Hematopoietic multipotent progenitor cell treated with erythropoietin and hydrocortisone succinate and interleukin-3 and kit ligand, for 17 days (in vitro differentiated cells): ENCODE measurements around the gene SVIP.

Source experiments
- DNase-seq: peaks from one replicate; pipeline ENCODE4 v3.0.0-alpha.2; 2015; ENCODE audit warnings: low spot score

SVIP gene

DNA sequence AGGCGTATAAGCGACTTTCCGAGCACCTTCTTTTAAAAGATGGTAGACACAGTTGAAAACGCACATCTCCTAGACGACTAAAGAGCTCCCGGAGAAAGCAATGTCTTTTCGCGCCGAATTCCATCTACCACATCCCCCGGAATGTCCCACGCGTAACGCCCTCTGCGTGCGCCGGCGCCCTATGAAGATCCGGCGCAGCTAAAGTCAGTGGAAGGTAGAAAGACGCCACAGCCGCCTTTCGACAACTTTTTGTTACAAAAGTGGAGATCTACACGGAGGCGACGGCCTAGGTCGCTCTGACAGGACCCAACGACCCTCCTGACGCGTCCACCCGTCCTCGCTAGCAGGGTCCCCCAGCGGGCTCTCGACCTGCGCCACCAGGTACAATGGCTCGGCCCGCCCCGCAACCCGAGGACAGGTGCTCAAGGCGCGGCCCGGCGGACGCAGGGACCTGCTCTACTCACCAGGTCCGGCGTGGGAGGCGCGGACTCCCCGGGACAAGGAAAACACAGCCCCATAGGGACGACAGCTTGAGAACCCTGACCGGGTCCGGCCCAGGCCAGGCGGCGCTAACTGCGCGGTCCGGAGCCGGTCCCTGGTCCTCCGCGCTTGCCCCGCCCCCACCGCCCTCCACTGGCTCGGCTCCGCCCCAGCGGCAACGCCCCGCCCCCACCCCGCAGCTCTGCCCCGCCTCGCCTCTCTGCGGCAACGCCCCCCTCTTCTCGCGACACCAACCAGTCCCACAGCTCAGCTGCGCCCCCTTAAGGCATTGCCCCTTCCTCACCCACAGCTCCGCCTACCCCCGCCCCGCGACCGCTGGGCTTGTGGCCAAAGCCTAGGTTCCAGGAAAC lies at the start of gene SVIP:
Gene SVIP, minus strand, starts transcription at position 571 of the 851 bp plus-strand sequence. Its CDS starts 53 bp downstream, at position 518.
- DNase-seq = peak; percentile 96

DNA sequence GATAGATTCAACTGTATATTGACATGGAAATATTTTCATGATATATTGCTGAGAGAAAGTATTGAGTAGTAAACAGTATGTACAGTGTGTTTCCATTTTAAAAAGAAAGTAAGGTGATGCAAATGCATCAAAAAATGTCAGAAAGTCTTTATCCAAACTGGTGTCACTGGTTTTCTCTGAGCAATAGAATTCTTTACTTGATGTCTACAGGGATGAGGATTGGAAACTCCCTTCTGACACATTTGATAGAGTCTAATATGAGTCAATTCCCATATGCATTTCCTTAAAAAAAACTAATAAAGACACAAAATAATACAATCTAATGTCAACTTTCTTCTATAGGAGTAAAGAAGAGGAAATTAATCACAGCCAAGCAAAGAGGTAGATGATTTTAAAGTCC lies 49.0 kb upstream of the SVIP start:
- no peak for DNase-seq

DNA sequence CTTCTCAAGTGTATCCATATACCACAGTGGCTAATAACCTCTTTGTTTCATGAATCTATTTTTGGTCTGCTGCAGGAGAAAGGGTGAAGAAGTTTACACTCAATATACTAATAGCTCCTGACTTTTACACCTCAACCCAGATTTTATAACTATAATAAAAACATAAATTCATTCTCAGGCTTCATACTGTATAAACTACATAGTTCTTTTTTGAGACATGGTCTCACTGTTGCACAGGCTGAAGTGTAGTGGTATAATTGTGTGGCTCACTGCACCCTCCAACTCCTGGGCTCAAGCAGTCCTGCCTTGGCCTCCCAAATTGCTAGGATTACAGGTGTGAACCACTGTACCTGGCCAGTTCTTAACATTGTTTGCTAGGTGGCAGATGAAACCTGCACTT lies 48.4 kb upstream of the SVIP start:
- no peak for DNase-seq

DNA sequence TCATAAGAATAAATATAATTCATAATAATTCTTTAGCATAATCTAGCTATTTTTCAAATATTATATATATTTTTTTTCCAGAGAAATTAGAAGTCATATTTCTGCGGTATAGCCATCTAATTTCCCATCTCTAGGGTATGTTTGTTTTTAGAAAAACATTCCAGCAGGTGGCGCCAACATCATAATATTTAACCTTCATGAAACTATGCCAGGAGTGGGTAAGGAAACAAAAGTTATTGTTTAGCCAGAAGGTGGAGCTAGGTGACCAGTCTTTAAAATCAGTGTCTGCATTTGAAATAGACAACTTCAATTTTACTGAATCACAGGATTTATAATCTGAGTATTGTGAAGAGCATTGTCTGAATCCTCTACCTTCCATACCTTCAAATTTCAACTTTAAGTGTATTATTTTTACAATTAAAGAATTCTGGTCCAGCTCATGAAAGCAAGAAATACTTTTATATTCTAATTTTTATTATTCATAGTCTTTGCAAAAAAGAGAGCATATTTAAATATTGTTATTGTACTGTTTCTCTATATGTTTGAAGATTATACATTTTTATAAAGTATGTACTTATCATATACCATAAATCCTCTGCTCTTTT lies 46.4 kb upstream of the SVIP start:
- peak; percentile 61 for DNase-seq

GRCh38 chr11:22869325-22869724 lies 39.7 kb upstream of the SVIP start:
- DNase-seq = no peak

DNA sequence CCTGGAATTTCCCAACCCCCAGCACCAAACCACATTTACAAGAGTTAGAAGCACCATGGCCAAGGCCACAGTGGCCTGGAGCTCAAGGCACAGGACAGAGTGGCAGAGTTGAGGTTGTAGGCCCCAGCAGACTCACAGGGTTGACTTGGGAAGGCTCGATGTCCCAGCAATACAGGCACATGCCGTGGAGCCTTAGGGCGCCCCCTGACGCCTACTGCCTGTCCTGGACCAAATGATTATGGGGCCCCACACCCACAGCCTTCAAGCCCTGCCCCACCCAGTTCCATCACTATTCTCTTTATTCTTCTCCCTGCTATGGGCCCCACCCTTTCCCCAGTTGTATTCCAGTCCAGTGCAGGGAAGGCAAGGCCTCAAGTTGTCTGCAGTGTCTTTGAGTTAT lies 30.6 kb upstream of the SVIP start, which contains the start of gene CCDC179:
Gene CCDC179, minus strand, starts transcription at position 234 of the 400 bp plus-strand sequence. Its CDS starts 53 bp downstream, at position 181.
- no peak for DNase-seq

DNA sequence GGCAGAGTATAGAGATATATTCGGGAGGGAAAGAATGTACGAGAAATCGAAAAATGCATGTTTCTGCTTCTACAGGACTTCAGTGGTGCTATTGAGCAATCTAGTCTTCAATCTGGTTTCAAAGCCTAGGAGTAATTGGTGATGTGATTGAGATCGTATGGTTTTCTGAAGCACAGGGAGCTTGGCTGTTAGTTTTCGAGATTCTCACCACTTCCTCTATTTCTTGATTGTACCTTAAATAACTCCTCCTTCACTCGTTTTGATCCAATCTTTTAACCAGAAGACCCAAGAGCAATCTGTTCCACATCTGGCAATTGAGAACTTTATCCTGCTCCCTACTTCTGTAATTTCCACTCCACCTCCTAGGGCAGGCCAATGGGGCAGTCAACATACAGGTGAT lies 30.2 kb upstream of the SVIP start:
- no peak for DNase-seq

- DNase-seq = no peak
Measured at GRCh38 chr11:22851477-22851876, 21.9 kb upstream of the SVIP start.

DNA sequence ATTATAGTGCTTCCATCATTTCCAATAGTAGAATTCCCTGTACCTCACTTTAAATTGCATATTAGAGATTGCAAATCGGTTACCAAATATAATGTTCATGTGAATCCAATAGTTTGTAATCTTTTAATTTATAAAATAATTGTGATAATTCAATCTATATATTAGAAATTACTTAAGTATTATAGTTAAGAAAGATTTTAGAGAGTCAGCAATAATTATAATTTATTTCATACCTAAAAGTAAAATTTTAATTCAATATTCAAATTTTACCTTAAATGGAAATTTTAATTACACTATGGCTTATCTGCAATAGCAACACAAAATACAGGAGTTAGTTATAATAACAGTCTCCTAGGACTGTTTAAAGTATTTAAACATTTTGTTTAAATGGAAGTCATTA lies 17.1 kb upstream of the SVIP start:
- DNase-seq = no peak

- DNase-seq = no peak
Measured at GRCh38 chr11:22832315-22833015, 2.9 kb upstream of the SVIP start.

GRCh38 chr11:22830082-22830414 lies 447 bp upstream of the SVIP start:
- no peak for DNase-seq

- DNase-seq = peak; percentile 35
Measured at GRCh38 chr11:22828373-22828772, 1.2 kb downstream of the SVIP start.

GRCh38 chr11:22822203-22822602 lies 7.4 kb downstream of the SVIP start:
- no peak for DNase-seq

DNA sequence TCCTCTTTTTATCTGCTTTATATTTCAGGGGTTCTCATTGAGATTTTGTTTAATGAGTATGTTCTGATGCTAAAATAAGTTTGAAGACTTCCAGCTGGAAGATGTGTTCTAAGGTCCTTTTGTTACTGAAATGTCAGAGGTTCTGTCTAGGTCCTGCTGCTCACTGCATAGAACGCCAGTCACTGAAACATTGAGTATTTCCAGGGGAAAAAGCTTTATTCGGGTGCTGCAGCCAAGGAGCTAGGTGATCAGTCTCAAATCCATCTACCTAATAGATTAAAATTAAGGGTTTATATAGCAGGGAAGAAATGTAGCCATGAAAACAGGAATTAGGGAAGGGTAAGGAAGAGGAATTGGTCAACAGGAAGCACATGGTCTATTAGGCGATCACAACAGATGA lies 19.7 kb downstream of the SVIP start:
- DNase-seq = no peak

DNA sequence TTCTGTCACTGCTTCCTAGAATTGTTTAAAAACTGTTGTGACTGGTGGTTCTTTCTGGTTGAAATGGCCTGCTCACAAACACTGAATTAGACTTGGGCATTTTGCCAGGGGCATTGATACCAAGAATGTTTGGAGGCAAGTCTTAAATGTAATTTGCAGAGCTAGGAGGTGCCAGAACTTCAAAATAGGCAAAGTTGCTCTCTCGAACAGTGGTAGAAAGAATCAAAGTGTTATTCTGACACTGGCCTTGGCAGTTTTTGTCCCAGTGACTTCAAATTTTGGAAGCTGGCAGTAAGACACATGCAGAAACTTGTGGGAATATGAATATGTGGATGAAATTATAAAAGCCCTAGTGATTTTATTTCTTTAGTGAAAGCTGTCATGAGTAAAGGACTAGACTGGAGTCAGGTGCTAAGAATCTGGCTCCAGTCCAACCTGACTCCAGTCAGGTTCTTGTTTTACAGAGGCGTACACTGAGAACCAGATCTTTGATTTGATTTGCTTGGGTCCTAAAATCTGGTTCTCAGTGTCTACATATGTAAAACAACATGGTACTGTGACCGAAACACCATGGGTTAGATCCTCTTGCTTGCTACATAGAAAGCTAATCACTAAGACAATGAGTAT lies 20.9 kb downstream of the SVIP start:
- no peak for DNase-seq

DNA sequence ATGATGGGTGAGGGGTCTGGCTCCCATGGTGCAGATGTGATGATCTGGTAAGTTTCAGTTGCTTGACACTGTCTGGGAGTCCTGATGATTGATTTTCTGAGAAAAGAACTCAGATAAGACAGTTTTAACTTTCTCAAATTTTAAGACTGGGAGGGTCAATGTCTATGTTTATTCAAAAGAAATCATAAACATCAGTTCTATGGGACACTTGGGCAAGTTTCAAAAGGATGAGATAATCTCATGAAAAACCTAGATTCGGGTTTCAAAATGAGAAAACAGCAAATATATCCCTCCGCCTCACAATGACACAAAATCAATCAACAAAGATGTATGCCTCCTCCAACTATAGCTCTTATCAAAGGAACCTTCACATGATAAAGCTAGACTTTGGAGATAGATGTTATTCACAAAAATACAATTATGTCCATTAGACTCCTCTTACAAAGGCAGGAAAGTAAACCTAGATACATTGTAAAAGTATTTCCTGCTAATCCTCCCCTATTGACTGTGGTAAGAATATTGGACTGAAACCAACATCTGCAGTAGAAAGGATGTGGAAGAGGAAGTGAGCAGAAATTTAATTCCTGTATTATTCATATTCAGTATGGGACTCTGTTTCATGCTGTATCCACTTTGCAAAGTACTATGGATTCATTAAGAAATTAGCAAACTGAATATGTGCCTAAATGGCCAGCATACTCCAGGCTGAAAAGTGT lies 21.6 kb downstream of the SVIP start:
- DNase-seq = no peak

- no peak for DNase-seq
Measured at GRCh38 chr11:22807391-22807790, 22.2 kb downstream of the SVIP start.

DNA sequence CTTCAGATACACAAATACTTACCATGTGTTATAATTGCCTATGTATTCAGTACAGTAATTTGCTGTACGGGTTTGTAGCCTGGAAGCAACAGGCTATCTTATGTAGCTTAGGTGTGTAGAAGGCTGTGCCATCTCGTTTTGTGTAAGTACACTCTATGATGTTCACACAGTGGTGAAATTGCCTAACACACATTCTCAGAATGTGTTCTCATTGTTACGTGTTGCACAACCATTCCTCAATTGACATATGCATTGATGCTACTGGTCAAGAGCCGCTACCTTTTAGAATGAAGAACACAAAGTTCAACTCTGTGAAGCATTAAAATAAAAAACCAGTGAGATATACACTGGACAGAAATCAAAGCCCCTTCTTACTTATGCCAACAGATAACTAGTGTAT lies 26.7 kb downstream of the SVIP start:
- no peak for DNase-seq

DNA sequence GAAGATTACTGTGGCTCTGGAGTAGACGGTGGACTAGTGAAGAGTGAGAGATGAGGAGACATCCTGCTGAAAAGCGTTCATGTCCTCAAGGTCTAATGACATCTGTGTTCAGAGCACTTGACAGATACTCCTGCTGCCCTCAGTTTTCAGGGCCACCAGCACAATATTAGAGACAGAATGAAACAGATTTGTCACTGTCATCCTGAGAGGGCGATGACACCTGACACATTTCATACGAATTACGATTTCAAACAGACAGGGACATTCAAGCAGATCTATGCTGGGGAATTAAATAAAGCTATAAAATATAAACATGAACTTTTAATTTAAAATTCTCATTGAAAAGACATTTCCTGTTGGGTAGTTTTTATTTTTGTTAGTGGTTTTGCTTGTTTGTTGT lies 29.1 kb downstream of the SVIP start:
- DNase-seq = no peak

DNA sequence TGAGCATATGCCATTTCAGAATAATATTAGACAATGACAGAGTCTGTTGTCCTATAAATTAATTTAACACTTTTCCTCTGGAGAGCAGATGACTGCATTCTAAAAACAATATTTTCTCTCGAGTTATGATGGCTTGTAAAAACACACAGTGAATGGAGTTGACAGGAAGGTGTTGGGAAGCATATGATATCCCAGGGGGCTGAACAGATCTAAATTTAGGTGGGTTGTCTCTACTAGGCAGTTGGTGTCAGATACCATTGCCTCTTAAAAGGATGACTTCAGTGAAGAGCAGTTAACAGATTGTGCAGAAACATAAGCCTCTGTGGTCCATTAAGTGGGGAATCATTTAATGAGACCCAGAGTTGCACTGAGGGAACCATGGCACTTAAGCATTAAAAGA lies 30.7 kb downstream of the SVIP start:
- no peak for DNase-seq

DNA sequence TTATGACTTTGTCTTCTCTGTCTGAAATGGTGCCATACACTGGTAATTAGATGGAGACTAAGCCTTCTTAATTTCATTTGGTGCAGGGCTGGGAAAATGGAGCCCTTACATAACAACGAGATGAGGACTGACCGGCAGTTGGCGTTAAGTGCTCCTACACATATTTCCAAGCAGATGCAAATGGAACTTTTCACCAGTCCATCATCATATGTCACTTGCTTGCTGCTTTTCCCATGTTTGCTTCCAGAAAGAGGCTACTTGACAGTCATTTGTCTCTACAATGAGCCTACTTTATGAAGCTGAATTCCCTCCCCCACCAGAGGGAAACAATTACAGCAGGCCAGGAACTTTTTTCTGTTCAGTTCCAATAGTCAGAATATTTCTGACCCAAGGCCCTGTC lies 32.6 kb downstream of the SVIP start:
- DNase-seq = no peak

DNA sequence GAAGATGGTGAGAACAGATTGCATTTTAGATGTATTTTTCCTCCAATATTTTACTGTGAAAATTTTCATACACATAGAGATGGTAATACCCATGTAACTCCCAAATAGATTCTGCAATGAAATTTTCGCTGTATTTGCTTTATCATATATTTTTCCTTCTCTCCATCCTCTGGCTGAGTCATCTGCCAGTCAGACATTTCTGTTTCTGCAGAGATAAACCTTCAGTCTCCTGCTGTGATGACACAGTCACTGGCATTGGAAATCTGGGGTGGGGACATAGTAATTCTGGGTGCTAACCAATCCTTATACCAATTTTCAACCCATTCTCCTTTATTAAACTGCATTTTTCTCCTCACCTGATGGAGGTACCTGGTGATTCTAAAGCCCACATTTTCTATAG lies 33.7 kb downstream of the SVIP start:
- peak; percentile 30 for DNase-seq
